PFSK-1 (cell line): ENCODE results near the gene ERLEC1.

ENCODE experiments used
- FOXP2 ChIP-seq: optimal IDR thresholded peaks from 2 replicates; pipeline ENCODE3; 2011; ENCODE audit warnings: borderline replicate concordance, control low read depth, inconsistent platforms; ENCODE audit not compliant: insufficient read depth; ENCODE audit errors: extremely low read length, extremely low read depth
- POLR2AphosphoS5 ChIP-seq: IDR thresholded peaks from 2 replicates; pipeline ENCODE4 v1.6.1; 2012; ENCODE audit warnings: low read depth, mild to moderate bottlenecking, control low read depth, low read length, moderate library complexity
- SIN3A ChIP-seq: IDR thresholded peaks from 2 replicates; pipeline ENCODE4 v1.6.1; 2012; ENCODE audit warnings: mild to moderate bottlenecking, low read length, moderate library complexity, borderline replicate concordance; ENCODE audit not compliant: insufficient read depth
- TF ChIP-seq, protein P1 (sequence below), 2 experiments: IDR thresholded peaks; 2 replicates each; pipeline versions ENCODE4 v1.6.1 to v1.8.0; 2011 to 2012; ENCODE audit warnings: low read depth in 2 of 2, low read length in 2 of 2, control low read depth in 1 of 2, inconsistent platforms in 1 of 2, mild to moderate bottlenecking in 1 of 2, moderate library complexity in 1 of 2; ENCODE audit not compliant: insufficient read depth in 1 of 2

GRCh38 chr2:53840580-53840979 is 53.7 kb downstream of the ERLEC1 start:
- no peak for TF ChIP-seq FOXP2
- no peak for TF ChIP-seq POLR2AphosphoS5
- TF ChIP-seq SIN3A, result no peak
- TF ChIP-seq, protein P1, sequence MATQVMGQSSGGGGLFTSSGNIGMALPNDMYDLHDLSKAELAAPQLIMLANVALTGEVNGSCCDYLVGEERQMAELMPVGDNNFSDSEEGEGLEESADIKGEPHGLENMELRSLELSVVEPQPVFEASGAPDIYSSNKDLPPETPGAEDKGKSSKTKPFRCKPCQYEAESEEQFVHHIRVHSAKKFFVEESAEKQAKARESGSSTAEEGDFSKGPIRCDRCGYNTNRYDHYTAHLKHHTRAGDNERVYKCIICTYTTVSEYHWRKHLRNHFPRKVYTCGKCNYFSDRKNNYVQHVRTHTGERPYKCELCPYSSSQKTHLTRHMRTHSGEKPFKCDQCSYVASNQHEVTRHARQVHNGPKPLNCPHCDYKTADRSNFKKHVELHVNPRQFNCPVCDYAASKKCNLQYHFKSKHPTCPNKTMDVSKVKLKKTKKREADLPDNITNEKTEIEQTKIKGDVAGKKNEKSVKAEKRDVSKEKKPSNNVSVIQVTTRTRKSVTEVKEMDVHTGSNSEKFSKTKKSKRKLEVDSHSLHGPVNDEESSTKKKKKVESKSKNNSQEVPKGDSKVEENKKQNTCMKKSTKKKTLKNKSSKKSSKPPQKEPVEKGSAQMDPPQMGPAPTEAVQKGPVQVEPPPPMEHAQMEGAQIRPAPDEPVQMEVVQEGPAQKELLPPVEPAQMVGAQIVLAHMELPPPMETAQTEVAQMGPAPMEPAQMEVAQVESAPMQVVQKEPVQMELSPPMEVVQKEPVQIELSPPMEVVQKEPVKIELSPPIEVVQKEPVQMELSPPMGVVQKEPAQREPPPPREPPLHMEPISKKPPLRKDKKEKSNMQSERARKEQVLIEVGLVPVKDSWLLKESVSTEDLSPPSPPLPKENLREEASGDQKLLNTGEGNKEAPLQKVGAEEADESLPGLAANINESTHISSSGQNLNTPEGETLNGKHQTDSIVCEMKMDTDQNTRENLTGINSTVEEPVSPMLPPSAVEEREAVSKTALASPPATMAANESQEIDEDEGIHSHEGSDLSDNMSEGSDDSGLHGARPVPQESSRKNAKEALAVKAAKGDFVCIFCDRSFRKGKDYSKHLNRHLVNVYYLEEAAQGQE (IDR thresholded peaks at IDR 0.05; ENCODE audit: insufficient read depth in 1 of 2, low read depth in 2 of 2, low read length in 2 of 2), result no peak
